K562 (cell line): ENCODE data around the gene DLGAP1.

ENCODE experiments used
- NCOA1 ChIP-seq: fragments of 450-650 bp; IDR thresholded peaks from 2 replicates; pipeline ENCODE4 v1.6.1; 2016; ENCODE audit warnings: low read depth
- SP2 ChIP-seq: IDR thresholded peaks from 2 replicates; pipeline ENCODE4 v1.6.1; 2011; ENCODE audit warnings: mild to moderate bottlenecking, low read depth, low read length, moderate library complexity; ENCODE audit not compliant: poor library complexity, severe bottlenecking; ENCODE audit errors: extremely low read depth
- TEAD2 ChIP-seq: fragments of 450-650 bp; IDR thresholded peaks from 2 replicates; pipeline ENCODE4 v1.6.1; 2016; ENCODE audit warnings: missing genetic modification characterization, control low read depth, missing compliant biosample characterization
- ZNF232 ChIP-seq: sonication (generic); formaldehyde crosslinking; IDR thresholded peaks from 2 replicates; pipeline ENCODE4 v1.8.0; 2022; ENCODE audit warnings: mild to moderate bottlenecking, missing genetic modification reagents
- ZNF699 ChIP-seq: fragments of 250-450 bp; sonication (Bioruptor Pico); IDR thresholded peaks from 2 replicates; pipeline ENCODE4 v1.8.0; 2021; ENCODE audit warnings: mild to moderate bottlenecking, moderate library complexity; ENCODE audit not compliant: insufficient replicate concordance

DNA sequence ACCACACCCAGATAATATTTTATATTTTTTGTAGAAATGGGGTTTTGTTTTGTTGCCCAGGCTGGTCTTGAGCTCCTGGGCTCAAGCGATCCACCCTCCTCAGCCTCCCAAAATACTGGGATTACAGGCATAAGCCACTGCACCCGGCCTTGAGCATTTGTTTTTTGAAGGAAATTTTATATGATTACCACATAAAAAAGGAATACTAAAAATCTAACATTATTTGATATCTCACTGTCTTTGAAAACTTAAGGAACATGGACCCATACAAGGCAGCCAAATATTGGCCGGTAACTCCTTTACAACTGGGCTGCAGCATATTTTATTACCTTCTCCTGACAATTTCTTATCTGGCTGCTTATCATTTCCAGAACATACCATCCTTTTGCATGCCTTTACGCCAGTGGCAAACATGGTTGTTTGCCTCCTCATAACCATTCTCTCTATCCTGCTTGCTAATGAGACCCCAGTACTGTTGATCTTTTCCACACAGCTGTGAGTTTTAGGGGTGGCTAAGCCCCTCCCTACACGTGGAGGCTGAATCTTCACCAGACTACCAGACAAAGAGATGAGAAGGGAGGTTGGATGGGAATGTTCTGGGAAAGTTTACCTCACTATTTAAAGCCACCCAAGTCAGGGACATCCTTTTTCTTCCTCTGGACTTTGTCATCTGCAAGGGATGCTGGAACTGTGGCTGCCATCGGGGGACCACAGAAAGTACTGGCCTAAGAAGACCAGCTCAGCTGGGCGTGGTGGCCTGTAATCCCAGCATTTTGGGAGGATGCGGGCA is 847.6 kb downstream of the DLGAP1 start:
- no peak for TF ChIP-seq ZNF232 (CRISPR knock-in tag)
- no peak for TF ChIP-seq NCOA1
- TF ChIP-seq SP2 = no peak
- no peak for TF ChIP-seq TEAD2
- TF ChIP-seq ZNF699 (CRISPR knock-in tag) = no peak
